ENCODE results near the gene CDK3. TPM values are rescaled to one million over a fixed set of nuclear protein-coding genes. Genes with fewer than 3 reads are reported as not detected.

CDK3 gene
- total RNA-seq, 1 experiment from 2014 or later = 8.5 TPM

DNA sequence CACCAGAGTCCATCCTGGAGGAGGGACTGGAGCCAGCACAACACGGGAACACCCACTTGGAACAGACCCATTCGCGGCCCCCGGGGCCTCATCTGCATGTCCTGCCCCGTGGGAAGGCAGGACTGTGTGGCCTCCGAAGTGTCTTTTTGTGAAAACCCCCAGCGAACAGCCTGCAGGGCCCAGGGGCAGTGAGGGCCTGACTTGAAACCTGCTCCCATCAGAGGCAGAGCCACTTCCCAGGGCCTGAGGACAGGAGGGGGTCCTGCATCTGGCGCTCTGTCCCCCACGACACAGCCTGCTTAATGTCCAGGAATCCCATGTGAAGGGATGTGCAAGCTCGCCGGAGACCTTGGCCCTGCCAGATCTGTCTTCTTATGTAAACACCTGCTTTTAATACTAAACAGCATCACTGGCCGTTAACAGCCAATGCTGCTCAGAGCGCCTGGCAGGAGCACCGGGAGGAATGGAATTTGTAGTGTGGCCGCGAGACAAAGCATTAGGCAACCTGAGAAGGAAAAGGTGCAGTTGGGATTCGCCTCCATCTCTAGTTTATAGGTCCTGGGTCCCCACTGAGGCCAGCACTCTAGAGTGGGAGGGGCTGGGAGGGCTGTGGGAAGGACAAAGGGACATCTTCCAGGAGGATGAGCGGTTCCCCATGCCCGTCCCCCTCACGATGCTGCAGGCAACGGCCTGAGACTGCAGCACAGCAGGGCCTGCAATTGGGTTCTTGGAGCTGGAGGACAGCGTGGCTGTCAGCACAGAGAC, 36.0 kb downstream of the CDK3 start:
- Histone ChIP-seq H4K20me1 (ENCODE audit: low read length) (no peaks in the 10 kb centered on the region), H3K27ac (ENCODE audit: low read length) (no peak overlapping the region), H3K79me2 (ENCODE audit: low read length) (no peaks in the 10 kb centered on the region), H3K27me3 (ENCODE audit: low read length) (no peaks in the 10 kb centered on the region), H3K36me3 (ENCODE audit: low read depth, low read length) (peaks cover 34% of the 10 kb centered on the region), H3K9ac (ENCODE audit: low read length) (no peak overlapping the region), H3K4me1 (ENCODE audit: insufficient read depth, low read length) (no peaks in the 10 kb centered on the region), H3K4me2 (ENCODE audit: low read length) (no peak overlapping the region), H3K9me3 (ENCODE audit: low read length) (no peaks in the 10 kb centered on the region), H3K9me2 (replicated peaks; ENCODE audit: low read length) (no peaks in the 10 kb centered on the region), H3F3A (ENCODE audit: low read length, unreplicated experiment) (no peaks in the 10 kb centered on the region), H2AFZ (ENCODE audit: low read length) (no peak overlapping the region), H3K4me3 (ENCODE audit: low read length) (no peak overlapping the region)
- TF ChIP-seq, protein P1, sequence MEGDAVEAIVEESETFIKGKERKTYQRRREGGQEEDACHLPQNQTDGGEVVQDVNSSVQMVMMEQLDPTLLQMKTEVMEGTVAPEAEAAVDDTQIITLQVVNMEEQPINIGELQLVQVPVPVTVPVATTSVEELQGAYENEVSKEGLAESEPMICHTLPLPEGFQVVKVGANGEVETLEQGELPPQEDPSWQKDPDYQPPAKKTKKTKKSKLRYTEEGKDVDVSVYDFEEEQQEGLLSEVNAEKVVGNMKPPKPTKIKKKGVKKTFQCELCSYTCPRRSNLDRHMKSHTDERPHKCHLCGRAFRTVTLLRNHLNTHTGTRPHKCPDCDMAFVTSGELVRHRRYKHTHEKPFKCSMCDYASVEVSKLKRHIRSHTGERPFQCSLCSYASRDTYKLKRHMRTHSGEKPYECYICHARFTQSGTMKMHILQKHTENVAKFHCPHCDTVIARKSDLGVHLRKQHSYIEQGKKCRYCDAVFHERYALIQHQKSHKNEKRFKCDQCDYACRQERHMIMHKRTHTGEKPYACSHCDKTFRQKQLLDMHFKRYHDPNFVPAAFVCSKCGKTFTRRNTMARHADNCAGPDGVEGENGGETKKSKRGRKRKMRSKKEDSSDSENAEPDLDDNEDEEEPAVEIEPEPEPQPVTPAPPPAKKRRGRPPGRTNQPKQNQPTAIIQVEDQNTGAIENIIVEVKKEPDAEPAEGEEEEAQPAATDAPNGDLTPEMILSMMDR (conservative IDR thresholded peaks at IDR 0.05; ENCODE audit: low read depth, low read length) = no peak
- TF ChIP-seq EZH2 (IDR thresholded peaks at IDR 0.05; ENCODE audit: low read length, unreplicated experiment) = no peak
- TF ChIP-seq EZH2phosphoT487 (IDR thresholded peaks at IDR 0.05; ENCODE audit: borderline replicate concordance, low read length) = no peak
- intact Hi-C loops (cut with micrococcal nuclease) = no loop called here
- ATAC-seq (peak; percentile 10; the same call in 1 of the 2 replicates), DNase-seq (no peak)
- BruUV-seq (replicated peaks) = no TSS peak
- ChIA-PET CTCF (interaction anchor here (1.0 kb wide), 1 partner anchor 10 kb away, joined by 3 read pairs; the partner anchor contains the start of gene EVPL), POLR2A (ENCODE audit: unreplicated experiment) (no interaction called here)

DNA sequence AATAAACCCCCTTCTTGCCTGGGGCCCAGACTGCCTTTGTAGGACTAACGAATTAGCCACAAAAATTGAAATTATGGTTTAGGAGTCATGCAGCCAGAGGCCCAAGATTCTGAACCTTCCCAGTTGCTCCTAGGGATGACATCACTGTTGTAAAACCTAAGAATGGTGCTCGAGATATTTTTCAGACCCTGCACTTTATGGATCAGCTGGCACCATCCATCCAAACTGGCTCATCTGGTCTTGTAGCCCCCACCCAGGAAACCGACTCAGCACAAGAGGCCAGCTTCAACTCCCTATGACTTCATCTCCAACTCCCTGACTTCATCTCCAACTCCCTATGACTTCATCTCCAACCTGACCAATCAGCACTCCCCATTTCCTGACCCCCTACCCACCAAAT, 37.4 kb downstream of the CDK3 start:
- Histone ChIP-seq H2AFZ (ENCODE audit: low read length) (no peak overlapping the region), H4K20me1 (ENCODE audit: low read length) (no peaks in the 10 kb centered on the region), H3K4me2 (ENCODE audit: low read length) (no peak overlapping the region), H3K36me3 (ENCODE audit: low read depth, low read length) (peaks cover 44% of the 10 kb centered on the region), H3F3A (ENCODE audit: low read length, unreplicated experiment) (no peaks in the 10 kb centered on the region), H3K4me3 (ENCODE audit: low read length) (no peak overlapping the region), H3K4me1 (ENCODE audit: insufficient read depth, low read length) (no peaks in the 10 kb centered on the region), H3K9ac (ENCODE audit: low read length) (no peak overlapping the region), H3K9me2 (replicated peaks; ENCODE audit: low read length) (no peaks in the 10 kb centered on the region), H3K79me2 (ENCODE audit: low read length) (no peaks in the 10 kb centered on the region), H3K9me3 (ENCODE audit: low read length) (no peaks in the 10 kb centered on the region), H3K27me3 (ENCODE audit: low read length) (no peaks in the 10 kb centered on the region), H3K27ac (ENCODE audit: low read length) (no peak overlapping the region)
- DNase-seq (no peak), ATAC-seq (no peak)
- ChIA-PET CTCF (no interaction called here), POLR2A (ENCODE audit: unreplicated experiment) (no interaction called here)
- intact Hi-C loops (cut with micrococcal nuclease) = no loop called here
- TF ChIP-seq, protein P1 (conservative IDR thresholded peaks at IDR 0.05; ENCODE audit: low read depth, low read length) = no peak
- no peak for TF ChIP-seq EZH2 (IDR thresholded peaks at IDR 0.05; ENCODE audit: low read length, unreplicated experiment)
- TF ChIP-seq EZH2phosphoT487 (IDR thresholded peaks at IDR 0.05; ENCODE audit: borderline replicate concordance, low read length) = no peak
- BruUV-seq (replicated peaks) = no TSS peak

DNA sequence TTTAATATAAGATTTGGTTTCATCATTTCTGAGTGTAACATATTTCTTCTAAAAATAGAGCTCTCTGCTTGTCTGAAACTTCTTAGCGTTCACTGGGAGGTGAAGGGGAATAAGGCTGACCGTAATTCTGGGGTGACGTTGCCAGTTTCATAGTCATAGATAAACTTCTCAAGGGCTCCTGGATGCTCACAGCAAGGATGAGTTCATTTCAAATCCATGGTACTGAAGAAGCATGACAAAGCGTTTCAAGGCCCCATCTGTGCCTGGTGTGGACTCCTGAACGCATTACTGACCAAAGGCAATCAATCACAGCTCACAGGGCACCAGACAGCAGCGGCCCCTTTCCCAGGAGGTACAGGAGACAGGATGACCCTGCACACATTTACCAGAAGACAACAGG, 38.5 kb downstream of the CDK3 start:
- POLR2A ChIA-PET (ENCODE audit: unreplicated experiment) = no interaction called here
- H2AFZ ChIP-seq (ENCODE audit: low read length) = no peak overlapping the region
- no peak overlapping the region for H3K4me3 ChIP-seq (ENCODE audit: low read length)
- no peak overlapping the region for H3K9ac ChIP-seq (ENCODE audit: low read length)
- no peaks in the 10 kb centered on the region for H3F3A ChIP-seq (ENCODE audit: low read length, unreplicated experiment)
- DNase-seq = no peak
- CTCF ChIA-PET = no interaction called here
- no TSS peak for BruUV-seq (replicated peaks)
- H3K4me1 ChIP-seq (ENCODE audit: insufficient read depth, low read length) = no peaks in the 10 kb centered on the region
- H3K36me3 ChIP-seq (ENCODE audit: low read depth, low read length) = peaks cover 55% of the 10 kb centered on the region
- no peaks in the 10 kb centered on the region for H4K20me1 ChIP-seq (ENCODE audit: low read length)
- no peaks in the 10 kb centered on the region for H3K79me2 ChIP-seq (ENCODE audit: low read length)
- intact Hi-C loops (cut with micrococcal nuclease) = no loop called here
- TF ChIP-seq EZH2phosphoT487 (IDR thresholded peaks at IDR 0.05; ENCODE audit: borderline replicate concordance, low read length) (no peak), EZH2 (IDR thresholded peaks at IDR 0.05; ENCODE audit: low read length, unreplicated experiment) (no peak)
- TF ChIP-seq, protein P1 (conservative IDR thresholded peaks at IDR 0.05; ENCODE audit: low read depth, low read length) = no peak
- no peaks in the 10 kb centered on the region for H3K9me2 ChIP-seq (replicated peaks; ENCODE audit: low read length)
- no peaks in the 10 kb centered on the region for H3K27me3 ChIP-seq (ENCODE audit: low read length)
- H3K27ac ChIP-seq (ENCODE audit: low read length) = no peak overlapping the region
- H3K4me2 ChIP-seq (ENCODE audit: low read length) = no peak overlapping the region
- H3K9me3 ChIP-seq (ENCODE audit: low read length) = no peaks in the 10 kb centered on the region
- ATAC-seq = no peak

All from PC-3 (cell line).